ENCODE results near the gene CSNK1A1L.
"Not testable (repeated sequence)": the region's sequence is repeated elsewhere in the genome, so short reads cannot be mapped to it uniquely, and the experiment has no call there.

The CSNK1A1L gene

GRCh38 chr13:37058910-37059847, 46.3 kb downstream of the CSNK1A1L start, which contains the start of gene SUPT20H:
SUPT20H (minus strand) TSS chr13:37059688; CDS start chr13:37051490, 8,198 bp downstream.
- peak; percentile 89 for DNase-seq (ENCODE audit: low read depth)

GRCh38 chr13:37056228-37056627, 49.2 kb downstream of the CSNK1A1L start:
- DNase-seq (ENCODE audit: low read depth): not testable (repeated sequence)
